ENCODE measurements around the gene ACTR2. TPM values are rescaled to one million over a fixed set of nuclear protein-coding genes. Genes with fewer than 3 reads are reported as not detected.

ACTR2 gene
- 100 to 1,000 TPM; 441 to 446 TPM for total RNA-seq

DNA sequence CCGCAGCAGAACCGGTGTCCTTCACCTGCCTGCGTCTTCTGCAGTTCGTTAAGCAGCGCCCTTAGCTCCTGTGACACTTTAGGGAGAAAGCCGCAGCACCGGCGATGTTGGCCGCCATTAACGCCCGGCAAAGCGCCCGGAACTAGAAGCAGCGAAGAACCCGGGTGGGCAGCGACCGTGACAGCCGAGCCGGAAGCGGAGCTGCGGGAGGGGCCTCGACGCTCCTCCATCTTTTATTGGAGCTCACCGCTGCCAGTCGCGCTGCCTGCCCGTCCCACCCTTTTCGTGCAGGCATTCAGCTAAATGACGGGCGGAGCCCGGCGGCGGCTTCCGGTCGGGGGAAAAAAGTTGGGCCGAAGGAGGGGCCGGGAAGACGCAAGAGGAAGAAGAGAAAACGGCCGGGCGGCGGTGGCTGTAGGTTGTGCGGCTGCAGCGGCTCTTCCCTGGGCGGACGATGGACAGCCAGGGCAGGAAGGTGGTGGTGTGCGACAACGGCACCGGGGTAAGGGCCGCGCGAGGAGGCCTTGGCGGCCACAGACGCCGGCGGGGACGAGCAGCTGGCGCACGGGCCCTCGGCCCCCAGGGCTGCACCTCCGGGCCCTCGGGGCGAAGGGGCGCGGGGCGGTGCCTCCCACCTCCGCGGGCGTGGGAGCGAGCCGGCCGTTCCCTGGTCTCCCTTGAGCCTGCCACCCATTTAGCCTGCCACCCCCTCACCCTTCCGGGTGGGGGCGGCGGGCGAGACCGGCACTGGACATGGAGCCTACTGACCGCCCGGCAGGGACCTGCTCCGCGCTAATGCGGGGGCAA is at the start of gene ACTR2:
Gene ACTR2 (plus strand): TSS at position 376 of the 807 bp plus-strand sequence. CDS start 79 bp downstream, at position 455.

Other genes with a start within 250 kb of the ACTR2 start
- 10 to 100 TPM; 44.3 to 44.5 TPM for gene SLC1A4, start 238.4 kb upstream of the ACTR2 start, total RNA-seq
- gene CEP68, start 171.4 kb upstream of the ACTR2 start, total RNA-seq: 10 to 100 TPM; 13.3 to 14.0 TPM
- gene RAB1A, start 97.7 kb upstream of the ACTR2 start, total RNA-seq: 10 to 100 TPM; 56.3 to 56.9 TPM
- gene SPRED2, start 204.8 kb downstream of the ACTR2 start, total RNA-seq: 10 to 100 TPM; 16.4 to 18.8 TPM